Uterus (tissue), 4 donors: ENCODE results near the gene SHISA5. TPM values are rescaled to one million over a fixed set of nuclear protein-coding genes. Genes with fewer than 3 reads are reported as not detected.

Experiments
- DNase-seq, 2 donors: peaks; one replicate each; pipeline ENCODE4 v3.0.0-alpha.2; 2019 to 2020
- H3K27ac ChIP-seq, 2 donors: fragments of 200-600 bp; sonication (generic); 1 replicate in 1 of 2; 2 replicates in 1 of 2; pipeline ENCODE4 v1.5.1; 2016 to 2018
- H3K27me3 ChIP-seq, 2 donors: fragments of 200-600 bp; sonication (generic); one replicate each; pipeline ENCODE4 v1.5.1; 2018 to 2019; ENCODE audit warnings: control low read depth in 1 of 2
- H3K36me3 ChIP-seq, 2 donors: fragments of 200-600 bp; sonication (generic); one replicate each; pipeline ENCODE4 v1.5.1; 2019; ENCODE audit warnings: control low read depth in 1 of 2
- H3K4me1 ChIP-seq, 2 donors: fragments of 200-600 bp; sonication (generic); one replicate each; pipeline ENCODE4 v1.5.1; 2018 to 2019; ENCODE audit warnings: control low read depth in 1 of 2
- H3K4me3 ChIP-seq, 2 donors: fragments of 200-600 bp; sonication (generic); 1 replicate in 1 of 2; 2 replicates in 1 of 2; pipeline ENCODE4 v1.5.1; 2018 to 2019; ENCODE audit warnings: mild to moderate bottlenecking in 1 of 2
- H3K9me3 ChIP-seq, 2 donors: fragments of 200-600 bp; sonication (generic); one replicate each; pipeline ENCODE4 v1.5.1; 2019; ENCODE audit warnings: control low read depth in 1 of 2
- CTCF ChIP-seq, 4 experiments: fragments of 200-600 bp in 2 of 4; fragments of 450-650 bp in 2 of 4; sonication (generic) in 2 of 4; IDR thresholded peaks; one replicate each; pipeline ENCODE4 v1.5.1; 2016 to 2019; ENCODE audit warnings: antibody characterized with exemption in 4 of 4, mild to moderate bottlenecking in 2 of 4, moderate library complexity in 1 of 4
- POLR2A ChIP-seq, 2 donors: fragments of 450-650 bp; IDR thresholded peaks; one replicate each; pipeline ENCODE4 v1.6.1; 2016; ENCODE audit warnings: antibody characterized with exemption in 2 of 2, mild to moderate bottlenecking in 1 of 2, moderate library complexity in 1 of 2
- intact Hi-C: fragments of 100-400 bp; cut with DNase I; formaldehyde crosslinking; loops from one replicate; pipeline ENCODE4 v1.15.1; 2023; ENCODE audit warnings: low total_unique reads
- microRNA-seq: library from miRNA; unstranded; fragments of <30 nt; microRNA quantifications from one replicate; pipeline ENCODE4, GENCODE V29; 2016; ENCODE audit warnings: borderline microRNAs expressed, borderline replicate concordance
- small RNA-seq: library from RNA; depleted of rRNA; stranded (forward); fragments of <200 nt; gene quantifications from one replicate; pipeline ENCODE3, GENCODE V24; 2016
- total RNA-seq, 4 donors: library from RNA; depleted of rRNA in 3 of 4; stranded (reverse); fragments of >200 nt in 3 of 4; gene quantifications; one replicate each; pipeline versions ENCODE4 v1.1.0 to v1.2.4, GENCODE V29; 2014 to 2023
- donor health status: DM: yes; HTN: yes; CAD: no.

The SHISA5 gene
- total RNA-seq, 4 donors from 2014 or later, result 52.4 to 210 (median 72.8) TPM

- H3K36me3 ChIP-seq, result no peaks in the 10 kb centered on the region
- intact Hi-C loops, result no loop called here
Observed at GRCh38 chr3:48418651-48419050, 85.3 kb downstream of the SHISA5 start.

GRCh38 chr3:48418140-48418539, 85.8 kb downstream of the SHISA5 start:
- no peak for DNase-seq
- intact Hi-C loops, result no loop called here
- Histone ChIP-seq H3K27ac (no peak overlapping the region), H3K27me3 (no peaks in the 10 kb centered on the region), H3K9me3 (no peaks in the 10 kb centered on the region), H3K4me1 (no peaks in the 10 kb centered on the region), H3K4me3 (no peak overlapping the region), H3K36me3 (no peaks in the 10 kb centered on the region)
- TF ChIP-seq CTCF (IDR thresholded peaks at IDR 0.05), result no peak
- no peak for TF ChIP-seq POLR2A (IDR thresholded peaks at IDR 0.05)

More at GRCh38 chr3:48418651-48419050, 85.3 kb downstream of the SHISA5 start:
- Histone ChIP-seq H3K27me3 (no peaks in the 10 kb centered on the region), H3K4me3 (no peak overlapping the region), H3K4me1 (peaks cover 0 to 3% of the 10 kb centered on the region in 2 donors), H3K9me3 (no peaks in the 10 kb centered on the region), H3K27ac (no peak overlapping the region)
- no peak for DNase-seq
- TF ChIP-seq POLR2A (IDR thresholded peaks at IDR 0.05), result no peak
- TF ChIP-seq CTCF (IDR thresholded peaks at IDR 0.05), result no peak

Small RNA genes within 50 kb of the gene (microRNA-seq; reads per million reads assigned to microRNA genes)
- gene MIR6823, result not detected

Small RNA genes within 50 kb of the gene (small RNA-seq; reads per million reads assigned to genes)
- gene MIR6823, result not detected

Other genes starting within 250 kb of the SHISA5 start
- 10 to 100 TPM; 14.3 to 30.8 (median 26.2) TPM for gene NME6, start 202.8 kb downstream of the SHISA5 start, total RNA-seq
- gene SPINK8, start 170.5 kb downstream of the SHISA5 start, total RNA-seq, result not detected
- gene FBXW12, start 132.0 kb downstream of the SHISA5 start, total RNA-seq, result under 1 TPM in 2 of 4 donors, not detected in 2; 0.37 to 0.55 TPM
- gene PLXNB1, start 74.1 kb downstream of the SHISA5 start, total RNA-seq, result 100 to 1,000 TPM in 1 of 4 donors, 10 to 100 TPM in 3; 23.5 to 133 (median 60.9) TPM
- gene CCDC51, start 64.1 kb downstream of the SHISA5 start, total RNA-seq, result 10 to 100 TPM in 2 of 4 donors, 1 to 10 TPM in 2; 2.6 to 11.1 (median 7.8) TPM
- 100 to 1,000 TPM in 3 of 4 donors, 10 to 100 TPM in 1; 94.8 to 195 (median 141) TPM for gene TMA7, start 63.9 kb downstream of the SHISA5 start, total RNA-seq
- 10 to 100 TPM in 1 of 4 donors, 1 to 10 TPM in 3; 5.3 to 11.5 (median 7.5) TPM for gene ATRIP, start 57.4 kb downstream of the SHISA5 start, total RNA-seq
- 10 to 100 TPM in 2 of 4 donors, 1 to 10 TPM in 2; 3.2 to 11.5 (median 10.1) TPM for gene PFKFB4, start 52.6 kb upstream of the SHISA5 start, total RNA-seq
- gene UCN2, start 59.6 kb upstream of the SHISA5 start, total RNA-seq, result under 1 TPM in 1 of 4 donors, not detected in 3; 0.49 TPM
- 10 to 100 TPM in 3 of 4 donors, under 1 TPM in 1; 0.88 to 21.6 (median 19.1) TPM for gene COL7A1, start 91.2 kb upstream of the SHISA5 start, total RNA-seq
- 100 to 1,000 TPM in 3 of 4 donors, 10 to 100 TPM in 1; 54.4 to 409 (median 155) TPM for gene UQCRC1, start 105.5 kb upstream of the SHISA5 start, total RNA-seq
- gene TMEM89, start 117.6 kb upstream of the SHISA5 start, total RNA-seq, result not detected
- 10 to 100 TPM in 3 of 4 donors, under 1 TPM in 1; 0.59 to 98.1 (median 15.2) TPM for gene SLC26A6, start 131.3 kb upstream of the SHISA5 start, total RNA-seq
- 1 to 10 TPM in 2 of 4 donors, under 1 TPM in 1, not detected in 1; under 0.01 to 3.4 (median 1.3) TPM for gene CELSR3, start 158.7 kb upstream of the SHISA5 start, total RNA-seq
- 10 to 100 TPM; 11.0 to 48.9 (median 25.6) TPM for gene NCKIPSD, start 181.7 kb upstream of the SHISA5 start, total RNA-seq
- 10 to 100 TPM; 45.6 to 91.7 (median 78.0) TPM for gene IP6K2, start 213.0 kb upstream of the SHISA5 start, total RNA-seq